NK-92 (cell line): ENCODE results near the gene CLDN2.

ENCODE experiments used
- DNase-seq: peaks from one replicate; lab custom pipeline; 2025; ENCODE audit not compliant: unreplicated experiment; lab: John Stamatoyannopoulos, UW

CLDN2 gene

DNA sequence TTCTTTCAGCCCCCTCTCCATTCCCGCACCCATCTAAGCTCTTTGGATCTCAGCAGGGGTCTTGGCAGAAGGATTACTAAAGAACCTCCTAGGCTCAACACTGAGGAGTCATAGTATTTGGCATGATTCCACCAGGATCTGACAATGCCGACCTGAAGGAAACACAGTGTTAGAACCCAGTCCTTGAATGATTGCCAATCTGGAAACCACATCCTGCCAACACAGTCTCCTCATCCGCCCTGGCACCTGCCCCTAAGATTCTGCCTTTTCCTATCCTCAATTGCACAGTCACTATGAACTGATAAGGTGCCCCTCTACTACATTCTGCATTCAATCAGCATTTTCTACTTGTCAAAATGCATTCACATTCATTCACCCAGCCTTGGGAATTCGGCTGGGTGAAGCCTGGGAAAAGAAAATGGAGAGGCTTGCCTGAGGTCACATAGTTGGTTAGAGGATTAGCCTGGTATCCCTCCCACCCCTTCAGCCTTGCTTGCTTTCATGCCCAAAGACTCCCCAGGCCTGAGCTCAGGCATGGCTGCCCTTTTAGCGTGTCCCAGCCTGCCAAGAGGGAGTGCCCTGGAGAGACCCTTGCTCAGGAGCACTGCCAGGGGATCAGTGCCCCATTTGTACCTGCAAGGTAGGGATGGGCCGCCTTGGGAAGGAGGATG, 2.2 kb upstream of the CLDN2 start:
- DNase-seq: no peak

DNA sequence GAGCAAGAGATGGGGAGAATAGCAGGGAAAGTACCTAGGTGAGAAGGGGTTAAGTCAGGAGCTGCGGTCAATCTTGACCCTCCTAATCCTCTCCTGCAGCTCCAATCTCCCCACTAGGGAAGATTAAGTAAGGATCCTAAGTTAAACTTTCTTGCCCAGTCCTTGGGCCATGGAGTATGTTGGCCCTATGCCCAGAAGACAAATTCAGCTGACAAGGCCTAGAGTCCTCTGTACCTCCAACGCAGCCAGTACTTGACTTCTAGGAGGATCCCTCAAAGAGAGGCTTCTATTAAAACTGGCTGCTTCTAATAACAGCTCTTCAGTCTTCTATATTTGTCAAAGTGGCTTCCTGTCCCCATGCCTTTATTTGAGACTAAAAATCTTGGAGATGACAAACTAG, 1.4 kb downstream of the CLDN2 start:
- no peak for DNase-seq

DNA sequence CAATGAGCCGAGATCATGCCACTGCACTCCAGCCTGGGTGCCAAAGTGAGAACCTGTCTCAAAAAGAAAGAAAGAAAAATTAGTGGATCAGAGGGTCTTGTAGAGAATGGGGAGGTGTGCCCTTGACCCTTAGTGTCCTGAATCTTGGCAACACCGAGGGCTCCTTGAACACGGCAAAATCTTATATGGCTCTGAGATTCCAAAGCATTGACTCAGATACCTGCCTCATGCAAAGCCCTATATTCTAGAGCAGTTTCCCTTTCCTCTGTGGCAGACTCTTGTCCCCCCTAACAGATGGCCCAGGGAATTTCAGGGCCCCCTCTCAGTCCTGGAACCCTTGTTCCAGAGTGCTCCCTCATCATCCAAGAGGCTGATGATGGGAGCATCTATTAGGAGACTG, 6.8 kb downstream of the CLDN2 start:
- no peak for DNase-seq

DNA sequence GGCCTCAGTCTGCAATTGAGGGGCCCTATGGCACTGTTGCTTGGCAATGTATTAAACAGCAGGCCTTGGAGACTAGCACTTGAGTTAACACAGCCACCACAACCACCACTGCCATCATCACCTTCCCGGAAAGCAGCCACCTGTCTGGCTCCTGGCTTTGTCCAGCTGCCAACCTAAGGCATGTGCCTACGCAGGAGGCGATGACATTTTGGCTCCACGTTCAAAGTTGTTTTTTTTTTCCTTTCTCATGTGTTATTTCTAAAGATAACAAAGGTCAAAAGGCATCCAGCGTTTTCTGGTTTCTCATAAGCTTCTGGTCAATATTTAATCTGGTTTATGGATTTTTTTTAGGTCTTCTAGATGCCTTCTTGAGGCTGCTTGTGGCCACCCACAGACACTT, 7.5 kb downstream of the CLDN2 start:
- DNase-seq: no peak

DNA sequence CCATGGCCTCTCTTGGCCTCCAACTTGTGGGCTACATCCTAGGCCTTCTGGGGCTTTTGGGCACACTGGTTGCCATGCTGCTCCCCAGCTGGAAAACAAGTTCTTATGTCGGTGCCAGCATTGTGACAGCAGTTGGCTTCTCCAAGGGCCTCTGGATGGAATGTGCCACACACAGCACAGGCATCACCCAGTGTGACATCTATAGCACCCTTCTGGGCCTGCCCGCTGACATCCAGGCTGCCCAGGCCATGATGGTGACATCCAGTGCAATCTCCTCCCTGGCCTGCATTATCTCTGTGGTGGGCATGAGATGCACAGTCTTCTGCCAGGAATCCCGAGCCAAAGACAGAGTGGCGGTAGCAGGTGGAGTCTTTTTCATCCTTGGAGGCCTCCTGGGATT, 8.0 kb downstream of the CLDN2 start:
- DNase-seq: no peak

DNA sequence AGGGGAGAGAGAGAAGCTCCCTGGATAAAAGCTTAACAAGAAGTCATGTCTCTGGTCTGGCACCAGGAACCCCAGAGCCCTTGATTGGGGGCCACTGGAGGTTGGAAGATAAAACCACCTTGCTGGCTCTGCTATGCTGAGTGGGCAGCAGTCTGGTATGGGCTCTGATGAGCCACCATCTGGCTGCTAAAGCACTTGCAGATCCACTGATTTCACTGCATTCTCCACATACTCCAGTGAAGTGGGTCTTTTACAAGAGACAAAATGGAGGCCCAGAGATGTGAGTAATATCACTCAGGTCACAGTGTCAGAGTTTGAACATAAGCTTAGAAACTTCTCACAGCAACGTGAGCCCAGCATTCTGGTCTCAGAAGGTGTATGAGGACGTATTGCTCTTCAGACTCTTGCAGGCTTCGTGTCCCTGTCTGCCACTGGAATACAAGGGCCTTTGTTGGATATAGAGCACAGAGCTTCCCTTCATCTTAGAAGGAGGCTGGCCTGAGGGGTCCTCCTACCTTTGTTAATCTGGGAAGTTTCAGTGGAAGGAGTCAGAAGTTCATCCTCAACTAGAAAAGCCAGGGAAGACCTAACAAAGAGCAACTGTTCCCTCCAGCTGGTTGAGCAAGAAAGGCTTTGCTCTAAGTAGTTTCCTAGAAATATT, 11.8 kb downstream of the CLDN2 start:
- DNase-seq: no peak

DNA sequence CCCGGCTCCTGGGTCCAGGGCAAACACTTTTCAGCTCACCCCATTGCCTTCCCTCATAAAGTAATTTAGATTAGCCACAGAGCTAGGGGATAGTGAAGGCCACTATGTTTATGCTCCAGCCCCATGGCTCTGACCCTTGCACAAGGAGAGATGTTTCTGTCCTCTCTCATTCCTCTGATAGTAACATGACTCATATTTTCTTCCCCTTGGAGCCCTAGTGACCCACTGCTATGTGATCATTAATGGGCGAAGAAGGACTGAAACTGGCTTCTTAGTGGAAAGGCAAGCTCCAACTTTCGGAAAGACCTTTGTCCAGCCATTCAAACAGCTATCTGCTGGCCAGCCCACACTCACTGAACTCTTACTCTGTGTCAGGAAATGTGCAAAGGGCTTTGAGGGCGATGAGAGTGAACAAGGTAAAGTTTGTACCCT, 12.3 kb downstream of the CLDN2 start:
- no peak for DNase-seq

DNA sequence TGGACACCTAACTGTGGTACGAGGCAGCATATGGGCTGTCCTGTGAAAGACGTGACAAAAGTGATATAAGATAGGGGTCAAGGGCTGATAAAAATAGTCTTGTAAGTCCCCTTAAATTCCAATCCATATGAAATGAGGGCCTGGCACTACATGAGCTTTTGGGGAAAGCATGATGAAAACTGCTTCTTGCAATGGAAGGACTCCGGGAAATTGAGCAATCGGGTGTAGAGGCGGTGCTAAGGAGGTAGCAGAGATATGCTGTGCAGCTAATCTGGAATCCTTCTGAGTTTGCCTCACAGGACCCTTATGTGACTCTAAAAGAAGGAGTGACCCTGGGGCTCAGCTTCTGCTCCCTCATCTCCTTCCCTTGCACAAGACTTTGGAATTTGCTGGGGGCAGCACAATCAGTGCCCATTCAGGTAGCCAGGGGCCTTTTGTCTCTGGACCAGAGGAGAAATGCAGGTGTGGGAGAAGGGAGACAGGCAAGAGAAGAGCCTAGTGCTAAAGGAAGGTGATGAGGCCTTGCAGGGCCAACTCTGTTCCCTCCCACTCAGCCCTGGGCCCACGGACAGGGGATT, 12.8 kb downstream of the CLDN2 start:
- DNase-seq: no peak

DNA sequence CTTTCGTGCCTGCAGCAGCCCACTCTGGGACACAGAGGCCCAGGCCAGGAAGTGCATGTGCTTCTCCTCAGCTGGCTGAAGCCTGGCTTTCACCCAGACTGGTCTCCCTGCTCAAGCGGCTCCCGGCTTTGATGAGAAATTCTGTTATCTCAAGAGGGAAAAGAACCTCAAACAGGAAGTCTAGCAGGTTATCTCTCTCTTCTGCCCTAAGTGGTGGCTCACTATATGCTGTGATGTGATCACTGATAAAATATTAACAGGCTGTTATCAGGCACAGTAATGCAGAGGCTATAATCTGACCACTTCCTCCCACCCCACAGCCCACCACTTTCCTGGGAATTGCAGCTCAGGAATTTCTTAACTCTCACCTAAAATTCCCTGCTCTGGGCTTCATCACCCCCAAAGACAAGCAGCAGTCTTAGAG, 13.3 kb downstream of the CLDN2 start:
- DNase-seq: no peak

DNA sequence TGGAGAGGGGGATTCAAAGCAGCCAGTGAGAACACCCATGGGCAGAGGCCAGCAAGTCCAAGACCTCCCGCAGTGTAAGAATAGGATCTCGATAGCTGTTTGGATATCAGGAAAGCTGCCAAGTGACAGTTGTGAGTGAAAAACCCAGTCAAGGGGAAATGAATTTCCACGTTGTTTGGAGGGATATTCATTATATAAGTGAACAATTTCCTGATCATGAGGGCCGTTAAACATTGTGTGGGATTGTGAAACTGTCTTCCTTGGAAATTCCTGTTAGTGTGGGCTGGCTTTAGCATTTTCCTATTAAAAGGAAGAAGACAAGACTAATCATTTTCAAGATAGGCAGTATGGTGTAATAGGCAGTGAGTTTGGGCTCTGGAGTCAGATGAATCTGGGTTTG, 15.0 kb downstream of the CLDN2 start:
- DNase-seq: no peak

DNA sequence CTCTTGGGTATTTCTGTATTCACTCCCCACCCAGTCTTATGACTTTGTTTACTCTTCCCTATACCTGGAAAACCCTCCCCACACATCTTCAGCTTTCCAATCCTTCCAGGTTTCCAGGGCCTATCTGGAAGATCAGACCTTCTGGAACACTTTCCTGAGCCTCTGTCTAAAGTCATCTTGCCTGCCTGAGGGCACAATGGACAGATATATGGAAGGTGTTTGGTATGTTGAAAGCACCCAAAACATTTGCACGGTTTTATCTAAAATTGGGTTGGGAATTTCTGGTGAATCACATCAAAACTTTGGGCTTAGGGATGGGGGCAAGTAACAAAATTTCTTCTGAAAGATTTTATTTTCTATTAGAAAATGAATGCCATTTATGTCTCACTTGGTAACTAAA, 16.0 kb downstream of the CLDN2 start:
- no peak for DNase-seq

DNA sequence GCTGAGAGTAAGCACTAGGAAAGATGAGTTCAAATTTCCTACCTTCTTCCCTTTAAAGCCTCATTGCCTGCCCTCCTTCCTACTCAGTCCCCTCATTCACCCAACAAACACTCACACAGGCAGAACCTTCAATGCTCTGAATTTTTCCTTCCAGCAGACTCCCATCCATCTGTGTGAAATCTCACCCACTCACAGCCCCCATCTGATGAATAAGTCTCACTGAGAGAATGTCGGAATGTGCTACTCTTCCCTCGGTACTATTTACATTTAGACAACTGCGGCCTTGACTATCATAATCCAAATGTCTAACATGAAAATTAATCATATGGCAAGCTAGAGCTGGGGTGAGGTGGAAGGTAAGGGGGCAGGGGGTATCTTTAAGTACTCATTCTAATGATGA, 19.4 kb downstream of the CLDN2 start:
- DNase-seq: no peak

DNA sequence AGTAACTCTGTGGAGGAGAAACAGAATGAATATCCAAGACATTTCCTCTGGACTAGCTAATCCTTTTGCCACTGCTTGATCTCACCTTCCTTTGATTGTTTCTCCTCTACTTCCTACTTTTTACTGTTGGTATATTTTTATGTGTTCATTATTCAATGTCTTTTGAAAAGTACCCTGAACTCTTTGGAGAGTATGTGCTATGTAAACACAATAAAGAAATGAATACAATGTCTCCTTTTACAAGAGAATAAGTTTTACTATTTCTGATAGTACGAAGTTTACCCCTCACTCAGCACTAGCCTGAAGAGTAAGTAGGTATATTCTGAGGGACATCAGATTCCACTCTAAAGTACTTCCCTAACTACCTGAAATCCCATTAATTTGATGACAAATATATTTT, 19.9 kb downstream of the CLDN2 start:
- DNase-seq: no peak

DNA sequence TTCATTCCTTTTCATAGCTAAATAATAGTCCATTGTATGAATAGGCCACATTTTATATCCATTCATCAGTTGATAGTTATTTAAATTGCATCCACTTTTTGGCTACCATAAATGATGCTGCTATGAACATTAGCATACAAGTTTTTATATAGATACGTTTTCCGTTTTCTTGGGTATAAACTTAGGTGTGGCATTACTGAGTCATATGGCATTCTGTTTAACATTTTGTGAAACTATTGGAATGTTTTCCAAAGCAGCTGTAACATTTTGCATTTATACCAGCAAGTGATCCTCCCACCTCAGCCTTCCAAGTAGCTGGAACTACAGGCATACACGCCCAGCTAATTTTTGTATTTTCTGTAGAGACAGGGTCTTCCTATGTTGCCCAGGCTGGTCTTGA, 26.3 kb downstream of the CLDN2 start:
- DNase-seq: no peak

DNA sequence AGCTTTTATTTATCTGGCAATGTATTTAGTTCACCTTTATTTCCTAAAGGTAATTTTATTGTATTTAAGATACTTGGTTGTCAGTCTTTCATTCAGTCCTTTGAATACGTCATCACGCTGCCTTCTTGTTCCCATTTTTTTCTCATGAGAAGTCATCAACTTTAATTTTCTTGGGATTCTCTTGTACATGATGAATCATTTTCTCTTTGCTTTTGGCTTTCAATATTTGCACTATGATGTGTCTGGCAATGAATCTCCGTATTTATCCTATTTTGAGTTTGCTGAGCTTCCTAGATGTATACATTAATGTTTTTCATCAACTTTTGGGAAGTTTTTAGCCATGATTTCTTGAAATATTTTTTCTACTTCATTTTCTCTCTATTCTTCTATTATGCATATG, 28.4 kb downstream of the CLDN2 start:
- DNase-seq: no peak

DNA sequence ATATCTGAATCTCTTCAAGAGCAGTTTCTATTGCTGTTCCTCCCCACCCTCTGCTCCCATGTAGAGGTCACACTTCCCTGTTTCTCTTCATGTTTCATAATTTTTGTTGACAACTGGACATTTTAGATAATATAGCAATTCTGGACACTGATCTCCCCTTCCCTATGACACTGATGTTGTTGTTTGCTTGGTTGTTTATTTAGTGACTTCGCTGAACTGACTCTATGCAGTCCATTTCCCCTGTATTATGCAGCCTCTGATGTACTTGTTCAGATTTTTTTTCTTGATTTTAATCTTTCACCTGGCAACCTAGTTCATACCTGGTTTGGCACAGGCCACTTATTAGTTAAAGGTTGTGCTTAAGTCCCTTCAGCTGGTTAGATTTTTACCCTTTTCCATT, 29.2 kb downstream of the CLDN2 start:
- DNase-seq: no peak

DNA sequence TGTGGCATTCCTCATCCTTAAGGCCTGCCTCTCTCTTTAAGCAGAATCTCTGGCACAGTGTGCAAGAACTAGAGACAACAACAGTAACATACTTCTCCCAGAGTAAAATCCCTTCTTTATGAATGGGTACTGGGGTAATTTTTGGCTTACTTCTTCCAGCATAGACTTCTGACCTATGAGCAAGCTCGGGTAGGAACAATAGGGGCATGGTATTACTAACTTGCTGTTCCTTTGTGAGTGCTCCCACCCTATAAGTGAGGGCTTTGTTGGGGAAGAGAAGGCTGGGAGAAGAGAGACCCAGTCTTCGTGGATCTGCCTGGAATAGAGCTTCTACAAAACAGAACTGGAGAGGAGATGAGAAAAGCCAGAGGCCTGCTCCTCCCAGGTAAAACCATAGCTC, 30.2 kb downstream of the CLDN2 start:
- DNase-seq: no peak

DNA sequence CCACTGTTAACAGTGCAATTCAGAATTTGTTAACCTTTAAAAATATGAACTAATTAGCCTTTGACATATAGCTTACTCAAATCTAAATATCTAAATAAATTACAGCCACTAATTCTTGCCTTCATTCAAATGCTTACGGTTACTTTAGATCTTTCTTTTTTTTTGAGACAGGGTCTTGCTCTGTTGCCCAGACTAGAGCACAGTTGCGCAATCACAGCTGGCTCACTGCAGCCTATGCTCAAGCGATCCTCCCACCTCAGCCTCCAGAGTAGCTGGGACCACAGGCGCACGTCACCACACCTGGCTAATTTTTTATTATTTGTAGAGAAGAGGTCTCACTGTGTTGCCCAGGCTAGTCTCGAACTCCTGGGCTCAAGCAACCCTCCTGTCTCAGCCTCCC, 31.0 kb downstream of the CLDN2 start:
- no peak for DNase-seq

DNA sequence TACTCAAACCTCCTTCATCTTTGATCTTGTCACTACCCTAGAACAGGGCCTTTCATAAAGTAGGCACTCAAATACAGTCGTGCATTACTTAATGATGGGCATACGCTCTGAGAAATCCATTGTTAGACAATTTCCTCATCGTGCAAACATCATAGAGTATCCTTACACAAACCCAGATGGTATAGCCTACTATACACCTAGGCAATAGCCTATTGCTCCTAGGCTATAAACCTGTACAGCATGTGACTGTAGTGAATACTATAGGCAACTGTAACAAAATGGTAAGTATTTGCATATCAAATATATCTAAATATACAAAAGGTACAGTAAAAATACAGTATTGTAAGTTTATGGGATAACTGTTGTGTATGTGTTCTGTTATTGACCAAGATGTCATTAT, 31.9 kb downstream of the CLDN2 start:
- DNase-seq: no peak

DNA sequence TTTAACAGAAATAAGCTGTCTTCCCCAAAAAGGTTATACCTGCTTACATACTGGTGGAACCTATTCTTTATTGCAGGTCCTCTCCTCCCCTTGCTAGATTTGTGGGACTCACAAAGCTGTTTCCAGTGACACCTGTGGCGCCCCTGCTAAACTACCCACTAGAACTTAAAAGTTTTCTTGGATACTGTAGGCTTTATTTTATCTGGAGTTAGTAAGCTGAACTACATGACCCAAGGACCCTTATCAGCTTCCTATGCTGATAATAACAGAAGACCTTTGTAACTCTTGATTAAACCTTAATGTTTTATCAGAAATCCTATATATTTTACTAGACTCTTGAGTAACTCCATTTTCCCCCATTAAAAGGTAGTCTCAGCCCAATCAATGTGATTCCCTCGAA, 32.3 kb downstream of the CLDN2 start:
- DNase-seq: no peak

DNA sequence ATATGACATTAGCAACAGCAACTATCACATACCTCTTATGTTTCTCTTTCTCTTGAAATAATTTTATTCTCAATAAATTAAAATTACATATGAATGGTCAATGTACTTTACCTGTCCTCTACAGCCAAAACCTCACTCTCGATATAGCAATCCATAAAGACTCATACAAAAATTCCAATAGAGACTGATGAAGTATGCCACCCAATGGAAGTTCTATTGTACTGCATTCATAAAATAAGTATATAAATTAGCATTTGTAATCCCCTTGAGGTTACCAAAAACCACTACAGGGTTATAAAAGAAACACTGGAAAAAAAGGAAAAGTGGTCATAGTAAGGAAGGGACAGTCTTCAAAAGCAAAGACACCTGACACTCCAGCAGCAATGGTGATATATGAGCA, 32.8 kb downstream of the CLDN2 start:
- DNase-seq: no peak

DNA sequence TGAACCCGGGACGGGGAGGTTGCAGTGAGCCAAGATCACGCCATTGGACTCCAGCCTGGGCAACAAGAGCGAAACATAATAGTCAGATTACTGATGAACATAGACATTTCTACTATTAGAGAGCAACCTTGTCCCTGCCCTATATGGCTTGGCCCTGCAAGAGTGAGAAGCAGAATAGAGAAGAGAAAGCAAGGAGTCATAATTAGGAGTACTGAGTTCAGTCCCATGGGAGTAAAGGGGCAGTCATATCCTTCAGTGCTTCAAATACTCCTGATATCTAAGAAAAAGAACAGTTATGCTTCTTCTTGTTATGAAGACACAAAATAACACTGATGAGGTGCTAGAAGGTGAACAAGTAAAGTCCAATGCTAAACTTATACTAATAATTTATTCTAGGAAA, 33.8 kb downstream of the CLDN2 start:
- DNase-seq: no peak
